GM19455 (cell line): ENCODE measurements around the gene DDX20.

ENCODE experiments used
- ATAC-seq: cut with Tn5 transposase; IDR thresholded peaks from one replicate; pipeline ENCODE4 v1.9.1; 2021; ENCODE audit not compliant: unreplicated experiment

Gene DDX20, protein sequence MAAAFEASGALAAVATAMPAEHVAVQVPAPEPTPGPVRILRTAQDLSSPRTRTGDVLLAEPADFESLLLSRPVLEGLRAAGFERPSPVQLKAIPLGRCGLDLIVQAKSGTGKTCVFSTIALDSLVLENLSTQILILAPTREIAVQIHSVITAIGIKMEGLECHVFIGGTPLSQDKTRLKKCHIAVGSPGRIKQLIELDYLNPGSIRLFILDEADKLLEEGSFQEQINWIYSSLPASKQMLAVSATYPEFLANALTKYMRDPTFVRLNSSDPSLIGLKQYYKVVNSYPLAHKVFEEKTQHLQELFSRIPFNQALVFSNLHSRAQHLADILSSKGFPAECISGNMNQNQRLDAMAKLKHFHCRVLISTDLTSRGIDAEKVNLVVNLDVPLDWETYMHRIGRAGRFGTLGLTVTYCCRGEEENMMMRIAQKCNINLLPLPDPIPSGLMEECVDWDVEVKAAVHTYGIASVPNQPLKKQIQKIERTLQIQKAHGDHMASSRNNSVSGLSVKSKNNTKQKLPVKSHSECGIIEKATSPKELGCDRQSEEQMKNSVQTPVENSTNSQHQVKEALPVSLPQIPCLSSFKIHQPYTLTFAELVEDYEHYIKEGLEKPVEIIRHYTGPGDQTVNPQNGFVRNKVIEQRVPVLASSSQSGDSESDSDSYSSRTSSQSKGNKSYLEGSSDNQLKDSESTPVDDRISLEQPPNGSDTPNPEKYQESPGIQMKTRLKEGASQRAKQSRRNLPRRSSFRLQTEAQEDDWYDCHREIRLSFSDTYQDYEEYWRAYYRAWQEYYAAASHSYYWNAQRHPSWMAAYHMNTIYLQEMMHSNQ

DNA sequence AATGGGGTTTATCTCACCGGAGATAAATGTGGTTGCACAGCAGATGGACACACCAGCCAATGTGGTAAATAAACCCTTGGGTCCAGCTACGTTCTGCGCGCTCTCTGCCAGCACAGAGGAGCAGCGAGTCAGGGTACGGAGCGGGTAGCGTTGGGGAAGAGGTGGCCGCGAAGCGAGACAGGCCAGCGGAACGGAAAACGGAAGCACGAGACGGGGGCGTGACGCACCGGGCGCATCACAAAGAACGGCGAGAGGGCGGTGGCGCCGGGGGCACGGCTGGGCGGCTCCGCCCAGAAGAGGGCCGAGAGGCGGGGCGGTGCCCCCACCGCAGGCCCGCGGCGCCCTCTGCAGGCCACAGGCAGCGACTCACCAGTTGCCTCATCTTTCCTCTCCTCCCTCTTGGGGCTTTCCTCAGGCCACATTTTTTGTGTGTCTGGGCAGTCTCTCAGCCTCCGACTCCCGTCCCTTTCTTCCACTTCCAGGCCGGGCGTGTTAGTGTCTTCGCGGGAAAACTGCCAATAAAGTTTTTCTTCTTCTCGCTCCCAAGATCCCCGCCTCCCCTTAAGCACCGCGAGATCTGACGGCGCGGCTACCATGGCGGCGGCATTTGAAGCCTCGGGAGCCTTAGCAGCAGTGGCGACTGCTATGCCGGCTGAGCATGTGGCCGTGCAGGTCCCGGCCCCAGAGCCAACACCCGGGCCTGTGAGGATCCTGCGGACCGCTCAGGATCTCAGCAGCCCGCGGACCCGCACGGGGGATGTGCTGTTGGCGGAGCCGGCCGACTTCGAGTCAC lies at the start of gene DDX20:
Gene DDX20, plus strand, starts transcription at position 571 of the 793 bp plus-strand sequence. Its CDS starts 24 bp downstream, at position 595.
- ATAC-seq = peak; percentile 88

DNA sequence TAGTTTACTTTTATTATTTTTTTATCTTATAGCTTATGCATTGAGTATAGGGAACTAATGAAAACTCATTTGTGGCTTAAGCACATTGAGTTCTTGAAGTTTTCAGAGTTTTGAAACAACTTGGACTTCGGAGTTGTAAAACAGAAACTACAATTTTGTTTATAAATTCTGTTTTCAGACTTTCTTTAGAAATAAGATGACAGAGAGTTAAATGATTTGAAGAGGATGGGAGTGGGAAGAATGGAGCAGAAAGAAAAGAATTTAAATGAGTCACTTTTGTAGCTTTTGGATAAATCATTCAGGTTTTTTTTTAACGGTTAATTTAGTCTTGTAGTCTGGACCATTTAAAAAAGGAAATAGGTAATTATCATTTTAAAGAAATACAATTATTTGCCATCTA lies 48.8 kb upstream of the DDX20 start:
- ATAC-seq = no peak

DNA sequence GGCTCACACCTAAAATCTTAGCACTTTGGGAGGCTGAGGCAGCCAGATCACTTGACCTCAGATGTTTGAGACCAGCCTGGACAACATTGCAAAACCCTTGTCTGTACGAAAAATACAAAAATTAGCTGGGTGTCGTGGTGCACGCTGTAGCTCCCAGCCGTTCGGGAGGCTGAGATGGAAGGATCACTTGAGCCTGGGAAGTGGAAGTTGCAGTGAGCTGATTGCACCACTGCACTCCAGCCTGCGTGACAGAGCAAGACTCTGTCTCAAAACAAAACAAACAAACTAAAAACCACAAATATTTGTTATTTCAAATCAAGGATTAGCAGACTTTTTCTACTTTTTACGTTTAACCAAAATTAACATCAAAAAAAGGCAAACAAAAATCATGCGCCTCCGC lies 47.8 kb upstream of the DDX20 start:
- no peak for ATAC-seq

DNA sequence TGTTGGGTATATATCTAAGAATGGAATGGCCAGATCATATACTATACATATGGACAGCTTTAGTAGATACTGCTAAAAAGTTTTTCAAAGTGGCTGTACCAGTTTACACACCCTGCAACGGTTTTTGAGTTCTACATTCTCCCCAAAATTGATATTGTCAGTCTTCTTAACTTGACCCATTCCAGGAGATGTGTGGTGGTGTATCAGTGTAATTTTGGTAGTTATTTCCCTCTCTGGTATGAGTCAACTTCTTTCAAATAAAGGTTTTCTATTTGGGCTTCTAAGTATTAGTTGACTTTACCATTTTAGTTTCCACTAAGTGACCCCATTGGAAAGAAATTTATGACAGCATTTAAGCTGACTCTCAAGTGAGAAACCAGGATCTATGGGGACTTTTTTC lies 45.7 kb upstream of the DDX20 start:
- no peak for ATAC-seq

DNA sequence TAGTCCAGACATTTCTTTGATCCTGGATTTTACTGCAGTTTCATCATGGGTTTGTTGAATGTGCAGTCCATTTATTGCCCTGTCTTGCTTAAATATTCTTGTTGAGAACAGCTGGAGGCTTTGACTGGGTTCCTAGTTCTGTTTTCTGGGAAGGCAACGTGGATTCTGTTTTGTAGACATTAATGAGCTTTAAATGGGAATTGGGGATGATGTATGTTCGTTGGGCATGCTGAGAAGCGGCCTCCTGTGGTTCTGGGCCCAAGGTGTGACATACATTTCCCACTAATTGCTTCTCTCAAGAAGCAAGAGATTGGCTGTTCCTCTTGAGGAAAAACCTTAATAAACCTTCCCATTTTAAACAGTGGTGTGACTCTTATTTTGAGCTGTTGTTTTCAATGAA lies 39.4 kb upstream of the DDX20 start:
- ATAC-seq = no peak

DNA sequence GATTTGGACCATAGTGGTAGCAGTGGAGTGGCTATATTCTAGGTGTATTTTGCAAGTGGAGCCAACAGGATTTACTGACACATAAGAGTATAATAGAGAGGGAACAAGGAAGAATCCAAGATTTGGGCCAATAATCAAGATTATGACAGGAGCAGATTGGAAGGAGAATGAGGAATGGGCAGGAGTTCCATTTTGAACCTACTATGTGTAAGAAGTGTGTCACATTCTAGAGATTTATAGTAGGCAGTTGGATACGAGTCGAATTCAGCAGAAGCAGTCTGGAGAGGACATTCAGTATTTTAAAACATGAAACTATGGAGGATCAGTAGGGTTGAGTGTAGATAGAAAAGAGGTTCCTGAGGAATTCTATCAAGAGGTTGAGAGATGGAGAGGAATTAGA lies 38.3 kb upstream of the DDX20 start:
- ATAC-seq = no peak

DNA sequence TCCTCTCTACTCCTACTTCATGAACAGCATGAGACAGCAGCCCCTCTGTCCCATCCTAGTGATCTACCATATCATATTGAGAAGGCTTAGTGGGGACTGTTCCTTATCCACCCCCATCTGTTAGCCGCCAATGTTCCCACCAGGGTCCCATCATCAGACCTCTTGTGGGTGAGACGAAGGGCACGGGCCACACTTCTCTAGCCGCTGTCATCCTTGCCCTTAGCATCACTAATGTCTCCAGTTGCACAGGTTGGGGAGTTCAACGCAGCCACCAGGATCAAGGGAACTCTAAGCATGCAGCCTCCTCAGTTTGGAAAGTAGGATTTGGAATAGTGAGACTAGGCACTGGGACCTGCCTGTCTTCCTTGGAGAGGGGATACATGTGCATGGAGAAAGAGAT lies 36.6 kb upstream of the DDX20 start:
- no peak for ATAC-seq

DNA sequence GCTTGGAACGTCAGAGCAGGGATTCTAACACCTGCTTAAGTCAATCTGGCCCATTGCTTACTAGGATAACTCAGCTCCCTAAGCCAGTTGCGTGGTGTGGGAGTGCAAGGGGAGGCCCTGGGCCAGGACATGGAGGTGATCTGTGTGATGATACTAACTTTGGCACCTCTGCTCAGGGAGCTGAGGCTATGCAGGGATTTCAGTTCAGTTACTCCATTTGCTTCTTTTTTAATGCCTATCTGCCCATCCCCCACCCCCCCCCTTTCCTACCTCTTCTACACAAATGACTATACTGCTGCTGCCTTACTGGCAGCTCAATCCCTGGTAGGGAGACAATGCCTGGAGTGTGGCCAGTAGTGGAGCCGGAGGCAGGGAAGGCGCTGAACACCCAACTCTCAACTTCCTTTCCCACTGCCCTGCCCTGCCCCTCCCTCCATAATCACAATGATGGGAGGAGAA lies 36.0 kb upstream of the DDX20 start:
- ATAC-seq = no peak

DNA sequence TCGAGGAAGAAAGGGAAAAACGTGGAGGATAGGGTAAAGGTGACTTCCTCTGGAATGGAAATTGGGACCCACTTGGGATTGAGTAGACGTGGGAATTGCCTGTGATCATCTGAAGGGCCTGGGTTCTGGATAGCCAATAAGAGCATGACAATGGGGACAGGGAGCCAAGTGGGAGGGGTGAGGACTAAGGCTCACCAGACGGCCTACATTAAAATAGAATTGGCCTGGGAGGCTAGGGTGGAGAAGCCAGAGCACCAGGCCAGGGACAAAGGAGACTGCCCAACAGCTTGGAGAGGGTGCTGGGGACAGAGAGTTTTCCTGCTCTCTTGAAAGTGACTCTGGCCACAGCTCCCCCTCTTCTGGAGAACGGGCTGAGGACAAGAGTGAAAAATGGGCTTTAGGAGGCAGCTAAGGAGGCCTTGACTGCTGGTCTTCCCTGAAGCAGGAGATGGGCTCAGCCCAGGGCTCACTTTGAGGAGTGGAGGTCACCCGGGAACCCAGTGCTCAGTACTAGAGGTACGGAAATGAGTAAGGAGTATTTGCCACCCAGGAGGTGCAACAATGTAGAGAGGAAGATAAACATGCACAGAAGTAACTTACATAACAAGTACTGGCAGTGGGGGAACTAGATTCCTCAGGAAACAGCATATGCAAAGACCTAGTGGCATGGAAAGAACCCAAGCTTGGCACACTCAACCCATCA lies 35.3 kb upstream of the DDX20 start:
- no peak for ATAC-seq

DNA sequence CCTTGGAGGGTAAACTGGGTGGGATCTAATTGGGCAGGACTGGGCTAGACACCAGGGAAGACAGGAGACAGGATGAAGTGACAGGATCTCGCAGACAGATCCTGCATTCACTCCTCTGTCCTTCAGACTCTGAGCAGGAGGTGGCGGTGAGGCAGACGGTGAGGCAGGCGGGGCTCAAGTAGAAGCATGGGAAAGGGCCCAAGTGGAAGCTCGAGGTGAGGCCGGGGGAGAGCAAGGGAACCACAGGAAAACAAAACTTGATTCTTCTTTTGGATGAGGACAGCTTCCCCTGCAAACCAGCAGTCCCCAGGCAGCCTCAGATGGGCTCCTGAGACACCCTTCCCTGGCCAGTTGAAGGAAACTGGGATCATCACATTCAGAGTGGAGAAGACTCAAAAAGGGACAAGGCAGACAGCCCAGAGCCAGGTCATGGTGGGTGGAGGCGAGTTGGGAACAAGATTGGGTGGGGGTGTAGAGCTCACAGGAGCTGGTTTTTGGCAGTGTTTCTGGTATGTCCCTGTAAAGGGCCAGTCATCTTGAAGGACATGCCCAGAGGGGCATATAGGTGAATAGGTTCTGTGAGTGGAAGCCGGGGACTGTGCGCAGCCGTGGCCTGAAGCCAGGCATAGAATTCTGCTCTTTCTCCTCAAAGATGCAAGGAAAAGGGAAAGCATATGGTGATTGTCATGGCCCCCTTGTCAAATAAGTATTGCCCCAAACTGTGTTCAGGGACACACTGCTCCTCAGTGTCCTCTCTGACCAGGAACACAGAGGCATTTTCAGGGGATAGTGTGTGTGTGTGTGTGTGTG lies 34.5 kb upstream of the DDX20 start:
- ATAC-seq = no peak

DNA sequence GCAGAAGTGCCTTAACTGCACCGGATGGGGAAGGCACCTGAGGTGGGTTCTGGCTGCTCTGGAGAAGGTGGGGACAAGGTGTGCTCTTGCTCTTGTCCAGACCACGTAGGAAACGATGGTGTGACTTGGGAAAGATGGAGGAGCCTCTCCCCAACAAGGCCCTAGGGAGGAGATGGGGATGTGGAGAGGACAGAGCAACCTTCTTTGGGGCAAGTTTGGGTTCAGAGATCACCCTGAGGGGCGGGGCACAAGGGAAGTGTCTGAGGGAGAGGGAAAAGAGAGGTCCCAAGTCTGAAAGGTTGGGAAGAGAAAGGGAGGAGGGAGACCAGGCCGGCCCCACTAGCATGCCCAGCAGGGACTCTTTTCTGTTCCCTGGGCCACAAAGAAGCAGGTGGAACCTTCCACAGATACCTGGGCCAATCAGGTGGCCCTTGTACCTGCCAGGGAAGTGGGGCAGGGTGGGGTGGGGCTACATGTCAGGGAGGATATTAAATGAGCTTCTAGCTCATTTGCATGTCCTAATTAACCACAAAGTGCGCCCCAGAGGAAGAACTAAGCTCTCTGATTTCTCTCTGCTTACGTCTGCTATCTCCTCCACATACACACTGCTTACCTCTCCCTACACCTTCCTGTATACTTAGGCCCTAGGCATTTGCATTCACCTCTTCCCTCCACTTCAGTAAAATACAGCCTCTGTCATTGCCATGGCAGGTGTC lies 32.5 kb upstream of the DDX20 start:
- no peak for ATAC-seq

DNA sequence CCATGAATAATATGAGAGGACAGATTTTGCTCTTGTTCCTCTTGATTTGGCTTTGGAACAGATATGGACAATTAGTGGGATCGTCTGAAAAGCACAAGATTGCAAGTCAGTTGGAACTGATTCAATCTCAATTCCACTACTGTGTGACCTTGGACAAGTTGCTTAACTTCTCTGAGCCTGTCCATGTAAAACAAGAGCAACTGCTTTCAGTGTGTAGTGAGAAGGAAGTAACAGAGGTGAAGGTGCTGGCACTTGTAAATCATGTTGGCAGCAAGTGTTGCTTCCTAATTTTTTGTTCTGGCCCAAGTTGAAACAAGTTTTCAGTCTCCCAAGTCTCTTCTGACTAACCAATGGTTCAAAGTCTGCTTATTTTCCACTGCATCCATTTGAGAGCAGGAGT lies 31.8 kb upstream of the DDX20 start:
- ATAC-seq = no peak

DNA sequence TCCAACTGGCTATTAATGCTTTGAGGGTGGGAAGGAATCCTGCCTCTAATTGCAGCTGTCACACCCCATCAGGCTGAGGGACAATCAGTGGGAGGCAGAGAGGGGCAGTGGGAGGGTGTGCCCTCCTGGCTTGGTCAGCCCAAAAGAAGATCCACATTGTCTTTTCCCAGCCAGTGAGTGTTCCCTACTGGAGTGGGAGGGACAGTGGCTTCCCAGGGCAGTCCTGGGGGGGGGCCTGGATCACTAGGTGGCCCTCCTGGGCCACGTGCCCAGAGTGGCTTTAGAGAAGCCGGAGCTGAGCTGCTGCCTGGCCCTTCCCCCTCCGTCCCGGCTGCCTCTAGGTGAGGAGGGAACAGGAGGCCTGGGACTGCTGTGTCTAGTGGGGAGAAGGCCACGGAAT lies 30.5 kb upstream of the DDX20 start:
- ATAC-seq = no peak

DNA sequence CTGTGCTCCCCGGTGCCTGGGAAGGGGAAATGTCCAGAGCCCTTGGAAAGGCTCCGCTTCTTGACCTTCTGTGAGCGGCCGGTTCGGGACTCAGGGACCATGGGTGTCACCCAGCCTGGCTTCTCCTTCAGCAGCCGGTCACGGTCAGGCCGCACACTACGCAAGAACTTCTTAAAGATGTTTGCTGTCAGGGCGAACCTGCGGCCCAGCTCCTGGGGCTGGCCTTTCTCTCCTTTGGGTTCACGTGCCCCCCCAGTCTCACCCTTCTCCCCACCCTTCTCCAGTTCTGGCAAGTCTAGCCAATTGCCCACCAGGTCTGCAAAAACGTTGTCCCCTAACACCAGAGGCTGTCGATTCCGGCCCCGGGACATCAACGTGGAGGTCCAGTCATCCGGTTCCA lies 28.6 kb upstream of the DDX20 start:
- no peak for ATAC-seq

DNA sequence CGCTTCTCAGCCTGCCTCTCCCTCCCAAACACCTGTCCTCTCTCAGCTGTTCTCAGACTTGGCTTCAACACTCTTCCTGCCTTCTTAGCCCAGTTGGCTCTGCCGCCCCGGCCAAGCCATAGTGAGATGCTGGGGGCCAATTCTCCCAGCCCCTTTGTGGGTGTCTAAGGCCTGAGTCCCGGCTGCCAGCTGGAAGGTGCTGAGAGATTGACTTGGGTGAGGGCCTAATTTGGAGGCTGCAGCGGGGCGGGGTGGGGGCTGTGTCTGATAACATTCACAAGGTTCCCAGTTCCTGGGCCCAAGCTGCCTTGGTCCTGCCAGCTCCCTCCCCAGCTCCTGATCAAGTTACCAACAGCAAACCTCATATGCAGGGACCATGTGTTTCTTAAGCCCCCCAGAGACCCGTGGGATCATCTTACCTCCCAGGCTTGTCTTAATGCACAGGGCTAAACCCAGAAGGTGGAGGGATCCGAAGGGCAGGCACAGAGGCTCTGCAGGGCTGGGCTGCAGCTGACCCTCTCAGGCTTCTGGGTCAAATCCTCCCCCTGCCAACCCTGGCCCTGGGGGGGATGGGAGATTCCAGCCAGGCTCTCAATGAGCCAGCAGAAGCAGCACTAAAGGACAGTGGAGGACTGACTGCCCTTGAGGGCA lies 26.3 kb upstream of the DDX20 start:
- no peak for ATAC-seq

DNA sequence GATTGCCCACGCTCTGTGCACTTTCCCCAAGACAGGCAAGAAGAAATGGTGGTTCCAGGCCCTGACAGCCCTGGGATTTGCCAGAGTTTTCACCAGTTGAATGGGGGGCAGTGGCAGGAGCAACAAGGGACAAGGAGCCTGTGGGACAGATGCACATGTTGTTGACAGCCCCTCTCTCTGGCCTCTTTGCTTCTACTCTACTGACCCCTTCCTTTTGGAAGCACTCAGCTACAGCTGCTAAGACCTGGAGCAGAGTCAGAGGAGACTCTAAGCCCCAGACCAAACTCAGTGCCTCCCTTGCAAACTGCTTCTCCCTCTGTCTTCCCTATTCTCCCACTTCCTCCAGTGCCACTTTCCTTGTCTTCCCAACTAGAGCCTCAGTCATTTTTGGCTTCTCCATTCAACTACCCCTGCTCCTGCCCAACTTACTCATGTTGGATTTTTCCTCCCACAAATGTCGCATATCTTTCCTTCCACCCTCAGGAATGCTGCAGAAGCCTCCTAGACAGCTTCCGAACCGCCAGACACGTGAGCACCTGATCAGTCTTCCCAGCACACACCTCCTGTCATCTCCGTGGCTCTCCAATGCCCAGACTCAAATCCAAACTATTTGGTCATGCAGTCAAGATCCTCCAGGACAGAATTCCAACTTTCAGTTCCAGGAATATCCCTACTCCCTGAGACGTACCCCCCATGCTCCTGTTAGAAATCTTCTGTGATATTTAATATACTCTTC lies 25.6 kb upstream of the DDX20 start:
- no peak for ATAC-seq

DNA sequence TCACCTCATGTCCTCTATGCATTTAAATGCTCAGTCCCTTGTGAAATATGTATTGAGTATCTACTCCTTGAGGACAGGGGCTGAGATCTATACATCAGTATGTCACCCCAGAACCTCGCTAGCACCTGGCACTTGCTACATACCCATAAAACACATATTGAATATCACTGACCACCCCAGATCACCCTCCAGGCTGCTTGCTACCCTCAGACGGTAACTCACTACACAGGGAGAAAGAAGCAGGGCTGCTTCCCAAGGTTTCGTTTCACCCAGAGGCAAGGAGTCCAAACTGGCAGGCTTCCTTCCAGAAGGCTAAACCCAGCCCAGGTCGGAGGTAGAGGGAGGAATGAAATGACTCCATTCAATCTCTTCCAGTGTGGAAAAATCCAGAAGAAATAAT lies 25.0 kb upstream of the DDX20 start:
- no peak for ATAC-seq

DNA sequence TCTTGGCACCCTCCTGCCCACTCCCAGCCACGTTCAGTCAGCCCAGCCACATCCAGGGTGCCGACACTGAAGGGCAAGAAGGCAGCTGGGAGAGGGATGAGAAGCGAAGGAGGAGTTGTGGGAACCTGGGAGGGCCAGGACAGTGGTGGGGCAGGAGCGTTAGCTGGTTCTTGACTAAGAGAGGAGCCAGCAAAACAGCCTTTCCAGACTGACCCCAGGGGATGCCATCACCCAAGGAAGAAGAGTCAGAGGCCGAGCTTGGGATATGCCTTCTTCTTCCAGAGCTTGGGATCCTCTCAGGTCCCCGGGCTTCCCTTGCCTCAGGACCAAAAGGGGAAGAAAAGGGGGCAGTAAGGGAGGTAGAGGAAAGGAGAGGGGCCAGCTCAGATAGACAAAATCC lies 23.7 kb upstream of the DDX20 start:
- no peak for ATAC-seq
